ENCODE measurements around the gene FLOT1.
"Not testable (repeated sequence)": the region's sequence is repeated elsewhere in the genome, so short reads cannot be mapped to it uniquely, and the experiment has no call there.

Gene FLOT1

DNA sequence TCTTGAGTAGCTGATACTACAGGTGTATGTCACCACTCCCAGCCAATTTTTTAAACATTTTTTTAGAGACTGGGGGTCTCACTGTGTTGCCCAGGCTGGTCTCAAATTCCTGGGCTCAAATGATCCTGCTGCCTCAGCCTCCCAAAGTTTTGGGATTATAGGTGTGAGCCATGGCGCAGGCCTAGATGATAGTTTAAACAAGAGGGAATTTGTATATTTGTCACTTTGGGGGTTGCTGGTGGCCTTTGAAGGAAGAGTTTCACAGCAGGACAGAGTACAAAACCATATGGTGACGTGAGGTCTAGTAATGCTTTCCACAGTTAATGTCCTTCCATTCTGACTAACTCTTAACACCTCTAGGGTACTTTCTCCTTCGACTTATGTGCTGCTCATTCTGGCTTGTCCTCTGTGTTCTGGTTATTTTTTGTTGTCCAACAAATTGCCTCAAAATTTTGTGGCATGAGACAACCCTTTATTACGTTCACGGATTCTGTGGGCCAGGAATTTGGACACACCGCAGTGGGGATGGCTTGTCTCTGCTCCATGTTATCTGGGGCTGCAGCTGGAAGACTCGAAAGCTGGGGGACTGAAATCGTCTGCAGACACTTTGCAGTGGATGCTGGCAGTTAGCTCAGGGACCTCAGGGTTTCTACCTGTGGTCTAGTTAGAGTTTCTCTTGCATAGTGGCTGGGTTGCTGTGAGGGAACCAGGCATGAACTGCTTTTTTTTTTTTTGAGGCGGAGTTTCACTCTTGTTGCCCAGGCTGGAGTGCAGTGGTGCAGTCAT, 24.9 kb upstream of the FLOT1 start:
- no peak for DNase-seq (ENCODE audit: low read depth)

DNA sequence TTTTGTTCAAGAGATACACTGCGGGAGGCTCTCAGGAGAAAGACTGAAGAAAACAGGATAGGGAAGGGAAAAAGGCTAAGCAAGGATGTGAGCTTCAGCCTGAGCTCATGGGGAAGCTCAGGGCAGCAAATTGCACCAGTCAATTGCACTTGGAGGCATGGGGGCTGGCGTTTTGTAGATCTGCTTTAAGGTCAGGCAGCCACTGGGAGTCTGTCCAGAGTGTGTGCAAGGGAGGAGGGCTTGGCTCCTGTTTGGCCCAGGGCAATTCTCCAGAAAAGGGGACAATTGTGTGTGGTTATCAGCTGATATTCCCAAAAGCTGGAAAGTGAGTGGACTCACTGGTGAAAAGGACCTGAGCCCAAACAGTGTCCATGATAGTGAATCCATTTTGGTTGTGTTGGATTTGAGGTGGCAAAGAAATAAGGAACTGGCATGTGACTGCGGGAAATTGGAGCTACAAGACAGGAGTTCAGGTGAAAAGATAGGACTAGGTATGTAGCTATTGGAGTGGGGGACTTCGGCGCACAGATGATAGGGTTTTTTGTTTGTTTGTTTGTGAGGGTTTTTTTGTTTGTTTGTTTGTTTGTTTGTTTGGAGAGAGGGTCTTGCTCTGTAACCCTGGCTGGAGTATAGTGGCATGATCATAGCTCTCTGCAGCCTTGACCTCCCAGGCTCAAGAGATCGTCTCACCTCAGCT, 24.1 kb upstream of the FLOT1 start:
- no peak for DNase-seq (ENCODE audit: low read depth)

DNA sequence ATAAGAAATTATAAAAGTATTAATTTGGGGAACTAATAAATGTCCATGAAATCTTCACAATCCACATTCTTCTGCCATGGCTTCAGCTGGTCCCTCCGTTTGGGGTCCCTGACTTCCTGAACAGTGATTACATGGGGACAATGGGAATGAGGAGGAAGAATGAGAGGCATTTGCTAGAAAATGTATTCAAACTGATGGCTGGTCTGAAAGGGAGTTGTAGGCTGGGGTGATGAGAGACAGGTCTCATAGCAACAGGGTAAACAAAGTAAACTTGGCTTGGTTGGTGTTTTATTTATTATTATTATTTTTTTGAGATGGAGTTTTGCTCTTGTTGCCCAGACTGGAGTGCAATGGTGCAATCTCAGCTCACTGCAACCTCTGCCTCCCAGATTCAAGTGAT, 23.0 kb upstream of the FLOT1 start:
- DNase-seq (ENCODE audit: low read depth): not testable (repeated sequence)

DNA sequence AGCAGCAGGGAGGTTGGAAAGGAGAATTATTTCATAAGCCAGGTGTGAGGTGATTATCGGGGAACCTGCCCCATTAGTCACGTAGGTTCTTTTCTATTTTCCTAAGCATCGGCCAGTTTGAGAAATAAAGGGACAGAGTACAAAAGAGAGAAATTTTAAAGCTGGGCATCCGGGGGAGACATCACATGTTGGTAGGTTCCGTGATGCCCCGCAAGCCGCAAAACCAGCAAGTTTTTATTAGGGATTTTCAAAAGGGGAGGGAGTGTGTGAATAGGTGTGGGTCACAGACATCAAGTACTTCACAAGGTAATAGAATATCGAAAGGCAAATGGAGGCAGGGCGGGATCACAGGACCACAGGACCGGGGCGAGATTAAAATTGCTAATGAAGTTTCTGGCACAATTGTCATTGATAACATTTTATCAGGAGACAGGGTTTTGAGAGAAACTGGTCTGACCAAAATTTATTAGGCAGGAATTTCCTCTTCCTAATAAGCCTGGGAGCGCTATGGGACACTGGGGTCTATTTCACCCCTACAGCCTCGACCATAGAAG, 22.1 kb upstream of the FLOT1 start:
- DNase-seq (ENCODE audit: low read depth): not testable (repeated sequence)

DNA sequence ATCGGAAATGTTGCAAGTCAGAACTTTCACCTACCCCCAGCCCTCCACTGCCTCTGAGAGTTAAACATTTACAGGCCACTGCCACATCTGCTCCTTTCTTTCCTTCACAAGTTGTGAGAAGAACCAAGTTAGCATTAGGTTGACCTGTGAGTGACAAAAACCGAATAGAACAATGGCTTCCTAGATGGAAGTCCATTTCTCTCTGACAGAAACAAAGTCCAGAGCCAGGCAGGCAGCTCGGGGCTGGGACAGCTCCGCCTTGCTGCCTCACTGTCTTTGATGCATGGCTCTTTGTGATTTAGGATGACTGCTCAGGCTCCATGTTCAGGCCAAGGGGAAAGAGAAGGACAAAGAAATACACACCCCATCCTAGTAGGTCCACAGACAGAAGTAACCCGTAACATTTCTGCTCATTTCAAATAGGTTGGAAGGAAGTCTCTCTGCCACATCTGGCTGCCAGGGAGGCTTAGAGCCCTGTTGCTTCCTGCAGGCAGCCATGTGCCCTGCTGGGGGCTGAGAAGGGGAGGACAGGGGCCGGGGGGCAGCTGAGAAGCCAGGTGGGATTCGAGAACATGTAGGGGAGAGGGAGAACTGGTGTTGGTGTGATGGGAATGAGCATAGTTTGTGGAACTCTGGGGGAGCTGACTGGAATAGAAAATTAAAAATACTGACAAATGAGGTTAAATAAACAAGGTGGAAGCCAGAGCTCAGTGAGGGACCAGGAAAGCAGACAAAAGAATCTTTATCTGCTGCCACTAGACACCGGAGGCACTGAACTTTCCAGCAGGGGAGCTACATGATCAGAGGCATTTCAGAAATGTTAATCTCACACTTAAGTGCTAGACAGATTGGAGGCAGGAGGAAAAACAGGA, 21.4 kb upstream of the FLOT1 start:
- DNase-seq (ENCODE audit: low read depth): no peak

DNA sequence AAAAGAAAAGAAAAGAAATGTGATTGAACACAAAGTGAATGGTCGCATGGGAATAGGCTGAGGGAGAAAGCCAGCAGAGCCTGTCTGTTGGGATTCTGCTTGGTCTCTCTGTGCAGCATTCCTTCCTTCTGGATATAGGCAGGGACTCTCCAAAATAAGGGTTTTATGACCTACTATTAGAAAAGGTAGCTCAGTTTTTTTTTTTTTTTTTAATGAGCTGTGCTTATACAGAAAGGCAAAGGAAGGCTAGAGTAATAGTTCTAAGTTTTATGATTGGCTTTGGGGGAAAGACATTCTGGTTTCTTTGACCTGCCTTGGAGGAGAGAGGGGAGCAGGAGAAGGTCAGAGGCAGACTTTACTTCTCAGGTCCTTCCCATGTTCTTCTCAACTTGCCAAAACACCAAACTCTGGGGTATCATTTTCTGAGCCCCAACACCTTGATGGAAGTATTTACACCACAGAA, 20.7 kb upstream of the FLOT1 start:
- no peak for DNase-seq (ENCODE audit: low read depth)

DNA sequence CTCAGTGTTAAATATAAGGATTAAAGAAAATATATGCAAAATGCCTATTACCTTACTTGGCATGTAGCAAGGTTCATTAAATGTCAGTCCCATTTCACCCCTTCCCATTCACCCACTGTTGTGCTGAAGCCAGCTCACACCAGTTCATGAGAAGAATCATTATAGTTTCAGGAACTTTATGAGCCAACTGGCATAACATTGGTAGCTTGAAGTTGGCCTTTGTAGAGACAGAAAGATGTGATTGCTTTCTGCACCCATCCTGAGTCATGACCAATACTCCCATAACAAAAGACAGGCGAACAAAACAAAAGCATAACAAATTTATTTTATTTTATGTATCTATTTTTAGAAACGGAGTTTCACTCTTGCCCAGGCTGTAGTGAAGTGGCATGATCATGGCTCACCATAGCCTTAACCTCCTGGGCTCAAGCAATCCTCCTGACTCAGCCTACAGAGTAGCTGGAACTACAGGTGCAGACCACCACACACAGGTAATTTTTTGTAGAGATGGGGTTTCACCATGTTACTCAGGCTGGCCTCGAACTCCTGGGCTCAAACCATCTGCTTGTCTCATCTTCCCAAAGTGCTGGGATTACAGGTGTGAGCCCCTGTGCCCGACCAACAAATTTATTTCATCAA, 19.4 kb upstream of the FLOT1 start:
- DNase-seq (ENCODE audit: low read depth): no peak

DNA sequence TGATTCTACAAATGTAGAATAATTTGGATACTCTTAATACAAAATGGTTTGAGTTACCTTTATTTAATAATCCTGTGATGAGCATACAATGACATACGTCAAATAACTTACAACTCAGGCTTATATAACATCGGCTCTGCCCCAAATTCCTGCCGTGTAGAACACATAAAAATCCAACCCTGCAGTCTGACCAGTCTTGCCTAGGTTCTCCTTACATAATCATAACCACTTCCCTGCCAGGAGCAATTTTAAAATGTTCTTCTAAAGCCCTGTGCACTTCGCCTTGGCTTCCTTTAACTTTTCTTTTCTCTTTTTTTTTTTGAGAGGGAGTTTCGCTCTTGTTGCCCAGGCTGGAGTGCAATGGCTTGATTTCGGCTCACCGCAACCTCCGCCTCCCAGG, 18.1 kb upstream of the FLOT1 start:
- no peak for DNase-seq (ENCODE audit: low read depth)

DNA sequence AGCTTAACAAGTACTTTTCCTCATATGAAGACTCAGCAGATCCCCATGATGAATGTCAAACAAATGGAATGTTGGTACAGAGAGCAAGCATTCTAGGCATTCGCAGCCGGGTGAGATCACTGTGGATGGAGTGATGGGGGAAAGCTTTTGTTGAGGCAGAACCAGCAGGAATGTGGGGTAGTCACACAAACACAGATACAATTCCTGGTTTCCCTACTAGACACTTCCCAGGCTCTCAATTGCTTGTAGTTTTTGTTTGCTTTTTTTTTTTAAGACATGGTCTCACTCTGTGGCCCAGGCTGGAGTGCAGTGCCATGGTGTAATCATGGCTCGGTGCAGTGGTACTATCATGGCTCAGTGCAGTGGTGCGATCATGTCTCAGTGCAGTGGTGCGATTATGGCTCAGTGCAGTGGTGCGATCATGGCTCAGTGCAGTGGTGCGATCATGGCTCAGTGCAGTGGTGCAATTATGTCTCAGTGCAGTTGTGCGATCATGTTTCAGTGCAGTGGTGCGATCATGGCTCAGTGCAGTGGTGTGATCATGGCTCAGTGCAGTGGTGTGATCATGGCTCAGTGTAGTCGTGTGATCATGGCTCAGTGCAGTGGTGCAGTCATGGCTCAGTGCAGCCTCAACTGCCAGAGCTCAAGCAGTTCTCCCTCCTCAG, 17.2 kb upstream of the FLOT1 start:
- DNase-seq (ENCODE audit: low read depth): no peak

DNA sequence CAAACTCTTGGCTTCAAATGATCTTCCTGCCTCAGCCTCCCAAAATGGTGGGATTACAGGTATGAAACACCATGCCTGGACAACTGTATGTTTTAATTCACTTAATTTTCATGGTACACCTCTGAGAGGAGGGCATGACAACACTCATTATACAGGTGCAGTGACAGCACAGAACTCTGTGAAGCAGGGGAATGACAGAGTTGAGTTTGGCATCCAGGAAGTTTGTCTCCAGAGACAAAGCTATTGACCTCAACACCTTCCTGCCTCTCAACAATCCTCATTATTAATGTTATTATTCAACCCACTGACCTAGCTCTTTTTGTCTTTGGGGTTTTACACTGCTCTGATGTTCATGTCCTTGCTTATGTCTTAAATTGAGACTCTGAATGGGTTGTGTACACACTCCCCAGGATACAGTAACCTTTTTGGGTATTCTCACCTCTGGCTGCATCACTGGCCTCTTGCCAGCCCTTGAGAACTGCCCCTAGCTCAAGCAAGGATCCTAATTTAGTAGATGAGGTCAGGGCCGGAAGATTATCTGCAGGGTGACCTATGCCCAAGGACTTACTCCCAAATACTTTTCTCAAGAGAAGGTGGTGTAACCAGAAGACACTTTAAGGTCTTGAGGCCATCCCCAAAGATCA, 14.9 kb upstream of the FLOT1 start:
- no peak for DNase-seq (ENCODE audit: low read depth)

DNA sequence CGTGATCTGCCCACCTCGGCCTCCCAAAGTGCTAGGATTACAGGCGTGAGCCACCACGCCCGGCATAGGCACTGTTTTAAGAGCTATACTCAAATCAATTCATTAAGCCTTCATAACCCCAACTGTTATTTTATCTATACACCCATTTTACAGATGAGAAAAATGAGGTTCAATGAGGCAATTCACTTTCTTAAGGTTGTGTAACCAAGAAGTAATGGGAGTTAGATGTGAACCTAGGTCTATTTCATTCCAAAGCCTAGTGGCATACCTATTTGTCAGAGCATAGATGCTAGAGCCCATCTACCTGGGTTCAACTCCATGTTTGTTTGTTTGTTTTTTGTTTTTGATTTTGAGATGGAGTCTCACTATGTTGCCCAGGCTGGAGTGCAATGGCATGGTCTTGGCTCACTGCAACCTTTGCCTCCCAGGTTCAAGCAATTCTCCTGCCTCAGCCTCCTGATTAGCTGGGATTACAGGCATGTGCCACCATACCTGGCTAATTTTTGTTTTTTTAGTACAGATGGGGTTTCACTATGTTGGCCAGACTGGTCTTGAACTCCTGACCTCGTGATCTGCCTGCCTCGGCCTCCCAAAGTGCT, 14.0 kb upstream of the FLOT1 start:
- not testable (repeated sequence) for DNase-seq (ENCODE audit: low read depth)

DNA sequence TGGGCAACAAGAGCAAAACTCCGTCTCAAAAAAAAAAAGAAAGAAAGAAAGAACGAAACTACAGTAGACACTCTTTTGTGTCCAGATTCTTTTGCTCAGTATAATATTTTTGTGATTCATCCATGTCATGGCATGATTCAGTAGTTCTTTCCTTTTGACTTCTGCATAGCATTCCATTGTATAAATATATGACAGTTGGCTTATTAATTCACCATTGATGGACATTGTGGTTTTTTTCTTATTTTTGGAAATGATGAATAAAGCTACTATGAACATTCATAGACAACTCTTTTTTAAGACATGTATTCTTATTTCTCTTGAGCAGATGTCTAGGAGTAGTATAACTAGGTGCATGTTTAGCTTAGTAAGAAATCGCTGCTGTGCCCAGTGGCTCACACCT, 12.1 kb upstream of the FLOT1 start:
- DNase-seq (ENCODE audit: low read depth): no peak

DNA sequence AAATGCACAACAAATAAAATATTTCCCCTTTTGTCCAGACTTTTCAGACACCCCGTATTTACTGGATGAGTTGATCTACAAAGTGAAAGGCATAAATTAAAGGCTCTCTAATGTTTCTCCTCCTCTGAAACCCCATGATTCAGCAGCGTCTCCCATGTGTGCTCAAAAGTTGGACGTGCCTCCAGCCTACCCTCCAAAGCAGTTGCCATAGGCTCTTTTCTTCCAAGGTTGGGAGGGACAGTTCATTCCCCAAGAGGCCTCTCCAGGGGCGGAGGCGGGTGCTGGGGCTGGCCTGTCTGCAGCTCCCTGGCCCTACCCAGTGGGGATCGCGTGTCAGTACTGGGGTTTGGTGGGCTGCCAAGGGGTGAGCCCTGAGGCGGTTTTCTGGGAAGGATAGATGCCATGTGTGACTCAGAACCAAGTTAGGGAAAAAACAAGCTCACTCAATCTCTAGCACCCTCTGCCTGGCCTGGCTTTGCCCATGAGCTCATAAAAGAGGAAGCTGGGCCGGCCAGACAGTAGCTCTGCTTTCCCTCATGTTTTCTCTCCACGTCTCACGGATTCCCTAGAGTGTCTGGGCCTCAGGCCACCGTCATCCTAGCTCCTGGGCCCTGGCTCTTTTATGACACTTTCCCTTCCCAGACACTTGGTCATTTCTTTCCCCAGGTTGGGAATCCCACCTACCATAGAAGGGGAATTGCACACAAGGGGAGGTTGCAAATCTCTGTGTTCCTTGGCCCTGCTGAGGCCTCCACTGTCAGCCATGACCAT, 9.9 kb upstream of the FLOT1 start:
- DNase-seq (ENCODE audit: low read depth): no peak

DNA sequence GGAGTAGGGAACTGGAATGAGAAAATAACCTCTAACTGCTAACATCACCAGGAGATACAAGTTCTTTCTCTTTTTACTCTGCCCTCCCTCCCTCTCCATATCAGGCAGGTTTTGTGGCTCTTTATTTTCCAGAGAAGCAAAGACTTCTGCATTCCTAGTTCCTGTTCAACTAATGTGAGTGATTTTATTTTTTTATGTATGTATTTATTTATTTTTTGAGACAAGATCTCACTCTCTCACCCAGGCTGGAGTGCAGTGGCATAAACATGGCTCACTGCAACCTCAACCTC, 7.8 kb upstream of the FLOT1 start:
- DNase-seq (ENCODE audit: low read depth): no peak

DNA sequence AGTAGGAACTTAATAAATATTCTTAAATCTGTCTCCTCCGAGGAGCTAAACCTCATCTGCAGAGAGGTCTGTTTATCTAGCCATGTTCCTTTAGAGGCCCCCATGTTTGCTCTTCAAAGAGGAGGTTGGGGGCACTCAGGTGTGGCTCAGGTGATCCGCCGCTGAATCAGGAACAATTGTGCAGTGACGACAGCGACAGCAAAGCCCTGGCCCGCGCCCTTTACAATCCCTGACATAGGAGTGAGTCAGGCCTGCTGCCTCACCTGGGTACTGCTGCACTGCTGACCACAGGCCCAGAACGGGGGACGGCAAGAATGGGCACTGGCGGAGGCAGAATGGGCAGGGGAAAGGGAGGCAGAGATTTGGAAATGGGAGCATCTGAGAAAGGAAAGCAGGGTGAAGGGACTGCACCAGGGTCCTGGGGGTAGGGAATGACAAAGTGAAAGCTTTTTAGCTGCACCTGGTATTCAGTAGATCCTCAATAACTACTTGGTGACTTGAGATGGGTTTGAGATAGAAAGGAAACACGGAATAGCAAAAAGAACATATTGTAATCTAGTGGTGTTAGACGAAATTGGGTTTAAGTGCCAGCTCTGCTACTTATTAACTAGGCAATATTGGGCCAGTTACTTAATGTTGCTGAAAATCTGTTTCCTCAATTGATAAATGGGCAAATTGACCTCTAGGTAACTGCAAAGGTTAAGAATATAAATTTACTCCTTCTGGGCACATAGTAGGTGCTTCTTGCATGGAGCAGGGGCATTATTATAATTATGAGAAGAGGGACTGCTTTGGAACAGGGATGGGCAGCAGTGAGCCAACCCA, 7.3 kb upstream of the FLOT1 start:
- no peak for DNase-seq (ENCODE audit: low read depth)

DNA sequence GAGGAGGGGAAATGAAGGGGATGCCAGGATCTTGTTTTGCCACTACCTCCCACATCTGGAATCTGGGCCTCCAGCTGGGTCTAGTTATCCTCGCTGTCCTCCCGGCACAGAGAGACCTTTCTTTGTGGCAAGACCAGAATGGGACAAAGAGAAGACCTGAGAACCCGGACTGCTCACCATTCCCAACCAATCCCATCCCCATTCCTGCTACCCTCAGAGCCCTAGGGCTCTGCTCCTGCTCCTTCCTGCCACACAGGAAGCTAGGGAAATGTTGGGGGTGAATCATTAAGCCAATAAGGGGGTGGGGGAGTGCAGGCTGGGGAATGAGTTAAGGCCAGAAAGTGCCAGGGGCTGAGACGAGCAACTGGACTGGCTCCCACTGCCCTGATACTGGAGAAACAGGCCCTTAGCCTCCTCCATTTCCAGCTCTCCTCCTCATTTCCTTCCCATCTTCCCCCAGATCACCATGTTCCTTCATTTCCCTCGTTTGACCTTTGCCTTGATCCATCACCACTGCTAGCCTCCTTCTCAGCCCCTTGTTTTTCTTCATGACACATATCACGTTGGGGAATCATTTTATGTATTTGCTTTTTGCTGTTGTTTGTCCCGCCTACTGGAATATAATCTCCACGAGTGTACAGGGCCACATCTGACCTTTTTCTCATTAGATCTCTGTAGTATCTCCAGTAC, 6.5 kb upstream of the FLOT1 start:
- DNase-seq (ENCODE audit: low read depth): no peak

DNA sequence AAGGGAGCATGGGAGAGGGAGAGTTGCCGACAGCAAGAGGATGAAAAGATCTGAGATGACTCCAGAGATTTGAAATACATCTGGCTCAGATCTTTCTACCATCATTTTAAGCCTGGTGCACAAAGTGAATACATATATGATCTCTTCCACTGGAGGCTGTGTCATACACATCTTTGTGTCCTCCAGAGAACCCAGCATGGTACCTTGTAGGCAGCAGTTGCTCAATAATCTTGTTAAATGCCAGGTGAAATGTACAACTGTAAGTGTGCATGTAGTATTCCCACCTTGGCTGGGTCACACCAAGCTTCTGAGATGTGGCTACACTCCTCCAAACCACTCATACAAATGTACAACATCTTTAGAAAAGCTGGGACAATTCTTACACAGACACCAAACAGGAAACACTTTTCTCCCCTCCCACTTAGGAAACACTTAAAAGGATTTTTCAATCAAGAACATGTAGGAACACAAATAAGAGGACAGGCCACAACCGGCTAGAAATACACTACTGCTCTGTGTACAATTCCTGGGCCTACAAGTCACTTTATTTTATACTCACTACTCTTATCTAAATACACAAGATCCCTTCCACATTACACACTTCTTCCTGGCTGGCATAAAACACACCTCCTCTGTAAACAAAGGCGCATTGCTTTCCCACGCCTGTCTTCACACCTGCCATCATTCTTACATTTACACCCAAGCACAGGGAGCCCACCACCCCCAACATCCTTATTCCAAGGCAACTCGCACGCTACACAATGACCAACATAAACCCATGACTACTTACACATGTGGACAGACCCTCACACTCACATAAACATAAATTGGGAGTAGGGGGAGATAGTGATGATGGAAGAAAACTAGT, 5.6 kb upstream of the FLOT1 start:
- no peak for DNase-seq (ENCODE audit: low read depth)

Data from stimulated activated CD4-positive, alpha-beta T cell treated with anti-CD3 and anti-CD28 coated beads, Interleukin-2, amount 100 ng/mL, for 4 hours (primary cell).